ENCODE results near the gene DPYSL3.
A peak's percentile ranks its signal among the peaks of the same experiment; 100 is the strongest.

Gene DPYSL3

DNA sequence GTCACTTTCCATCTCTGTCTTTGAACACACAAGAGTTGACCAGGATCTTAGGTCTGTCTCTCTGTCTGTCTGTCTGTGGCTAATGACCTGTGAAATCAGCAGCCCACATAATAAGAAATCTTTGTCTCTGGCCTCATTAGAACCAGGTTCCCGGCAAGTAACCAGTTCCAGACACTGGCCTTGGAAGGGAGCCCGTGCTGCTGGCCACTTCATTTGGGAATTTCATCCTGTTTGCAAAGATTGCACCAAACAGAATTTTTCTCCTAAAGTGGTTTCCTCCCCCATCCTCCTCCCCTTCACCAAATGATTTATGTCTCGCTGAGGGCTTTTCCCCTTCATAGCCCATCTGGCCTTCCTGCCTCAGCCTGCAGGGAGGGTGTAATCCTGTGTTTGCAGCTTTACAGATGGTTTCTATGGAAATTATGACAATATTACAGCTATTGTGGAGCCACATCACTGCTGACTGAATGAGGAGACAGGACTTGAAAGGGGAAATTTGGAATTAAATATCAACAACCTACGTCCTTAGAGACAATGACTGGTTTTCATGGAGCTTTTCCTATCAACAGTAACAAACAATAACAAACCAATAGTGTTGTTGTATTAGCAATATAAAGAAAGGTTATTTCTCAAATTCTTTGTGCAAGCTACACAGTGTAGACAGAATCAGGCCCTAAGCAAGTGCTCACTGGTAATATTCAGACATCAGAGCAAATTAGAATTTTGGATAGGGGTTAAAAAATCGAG is 25.7 kb downstream of the DPYSL3 start:
- peaks cover 26% of the 10 kb centered on the region for H3K4me1 ChIP-seq (ENCODE audit: control insufficient read depth, insufficient read depth, low read length)
- no peaks in the 10 kb centered on the region for H3K27me3 ChIP-seq (ENCODE audit: control insufficient read depth, insufficient read depth, low read length)
- H3K9ac ChIP-seq (ENCODE audit: low read depth, low read length): peak overlapping the region; percentile 39
- H3K4me3 ChIP-seq (ENCODE audit: low read length): no peak overlapping the region
- no peak overlapping the region for H3K4me2 ChIP-seq (ENCODE audit: low read length)
- no peaks in the 10 kb centered on the region for H3K9me3 ChIP-seq (replicated peaks; ENCODE audit: low read length)
- no peaks in the 10 kb centered on the region for H3K36me3 ChIP-seq (ENCODE audit: insufficient read depth, low read length)

DNA sequence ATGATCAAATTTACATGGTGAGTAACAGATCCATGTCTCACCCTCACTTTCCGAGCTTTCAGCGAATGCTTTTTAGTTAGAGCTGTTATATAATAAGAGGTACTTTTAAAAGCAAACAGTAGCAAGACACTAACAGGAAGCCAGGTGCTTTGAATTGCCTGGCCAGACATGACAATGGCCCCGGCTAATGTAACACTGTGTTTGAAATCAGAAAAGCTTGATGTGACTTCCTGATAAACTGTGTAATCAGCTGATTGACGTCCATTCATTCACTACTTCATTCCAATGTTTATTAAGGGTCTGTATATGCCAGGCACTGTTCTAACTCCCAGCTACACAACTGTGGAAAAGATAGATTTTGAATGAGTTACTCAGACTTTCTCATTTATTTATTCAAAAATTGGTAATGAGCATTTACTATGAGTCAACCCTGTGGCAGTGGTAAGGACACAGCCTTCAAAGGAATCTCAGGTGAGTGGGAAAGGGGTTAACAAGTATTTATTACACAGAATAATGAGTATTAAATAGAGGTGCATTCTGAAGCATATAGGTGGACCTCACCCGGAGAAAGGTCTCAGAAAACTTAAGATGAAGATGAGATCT is 26.6 kb downstream of the DPYSL3 start:
- Histone ChIP-seq H3K4me3 (ENCODE audit: low read length) (no peak overlapping the region), H3K36me3 (ENCODE audit: insufficient read depth, low read length) (no peaks in the 10 kb centered on the region), H3K27me3 (ENCODE audit: control insufficient read depth, insufficient read depth, low read length) (no peaks in the 10 kb centered on the region), H3K4me2 (ENCODE audit: low read length) (no peak overlapping the region), H3K9ac (ENCODE audit: low read depth, low read length) (peak overlapping the region; percentile 39), H3K4me1 (ENCODE audit: control insufficient read depth, insufficient read depth, low read length) (peaks cover 26% of the 10 kb centered on the region), H3K9me3 (replicated peaks; ENCODE audit: low read length) (no peaks in the 10 kb centered on the region)

DNA sequence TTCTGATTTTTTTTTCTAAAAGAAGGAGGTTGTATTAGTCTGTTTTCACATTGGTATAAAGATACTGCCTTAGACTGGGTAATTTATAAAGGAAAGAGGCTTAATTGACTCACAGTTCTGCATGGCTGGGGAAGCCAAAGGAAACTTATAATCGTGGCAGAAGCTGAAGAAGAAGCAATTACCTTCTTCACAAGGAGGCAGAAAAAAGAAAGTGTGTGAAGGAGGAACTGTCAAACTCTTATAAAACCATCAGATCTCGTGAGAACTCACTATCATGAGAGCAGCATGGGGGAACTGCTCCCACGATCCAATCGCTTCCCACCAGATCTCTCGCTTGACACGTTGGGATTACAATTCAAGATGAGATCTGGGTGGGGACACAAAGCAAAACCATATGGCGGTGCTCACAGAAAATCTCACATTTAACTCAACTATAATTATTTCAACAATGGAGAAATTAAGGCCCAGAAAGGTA is 27.1 kb downstream of the DPYSL3 start:
- Histone ChIP-seq H3K4me2 (ENCODE audit: low read length) (no peak overlapping the region), H3K27me3 (ENCODE audit: control insufficient read depth, insufficient read depth, low read length) (no peaks in the 10 kb centered on the region), H3K36me3 (ENCODE audit: insufficient read depth, low read length) (no peaks in the 10 kb centered on the region), H3K4me3 (ENCODE audit: low read length) (no peak overlapping the region), H3K4me1 (ENCODE audit: control insufficient read depth, insufficient read depth, low read length) (peaks cover 26% of the 10 kb centered on the region), H3K9me3 (replicated peaks; ENCODE audit: low read length) (no peaks in the 10 kb centered on the region), H3K9ac (ENCODE audit: low read depth, low read length) (no peak overlapping the region)

DNA sequence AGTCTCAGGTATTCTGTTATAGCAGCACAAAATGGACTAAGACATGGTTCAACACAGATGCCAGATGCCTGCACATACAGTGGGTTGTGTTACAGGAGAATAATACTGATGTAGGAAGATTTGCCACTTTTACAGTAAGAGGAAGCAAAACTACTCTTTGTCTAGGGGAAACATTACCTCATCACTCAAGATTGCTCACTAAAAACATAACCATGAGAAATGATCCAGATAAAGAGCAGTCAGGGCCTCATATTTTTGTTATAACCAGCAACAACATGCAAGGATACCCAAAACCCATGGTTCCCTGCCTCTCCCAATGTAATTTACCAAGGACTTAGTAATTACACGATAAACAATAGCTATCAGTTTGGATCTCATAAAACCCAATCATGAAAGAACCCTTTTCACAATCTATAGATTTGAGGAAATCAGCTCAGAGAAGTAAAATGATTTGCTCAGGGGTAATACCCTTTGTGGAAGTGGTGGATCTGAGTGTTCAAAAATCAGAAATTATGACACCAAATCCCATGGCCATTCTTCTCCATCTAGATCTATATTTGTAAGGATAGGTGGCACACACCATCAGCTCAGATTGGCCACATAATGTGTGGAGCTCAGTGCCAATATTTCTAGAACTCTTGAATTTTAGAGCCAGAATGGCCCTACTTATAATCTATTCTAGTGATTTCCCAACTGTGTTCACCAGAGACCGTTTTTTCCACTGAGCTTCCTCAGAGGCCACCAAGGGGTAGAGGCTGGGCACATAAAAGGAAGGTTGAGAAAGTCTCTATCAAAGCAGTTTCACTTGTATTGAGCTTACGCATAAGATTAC is 27.8 kb downstream of the DPYSL3 start:
- Histone ChIP-seq H3K36me3 (ENCODE audit: insufficient read depth, low read length) (no peaks in the 10 kb centered on the region), H3K27me3 (ENCODE audit: control insufficient read depth, insufficient read depth, low read length) (no peaks in the 10 kb centered on the region), H3K4me2 (ENCODE audit: low read length) (no peak overlapping the region), H3K9ac (ENCODE audit: low read depth, low read length) (no peak overlapping the region), H3K4me1 (ENCODE audit: control insufficient read depth, insufficient read depth, low read length) (peaks cover 26% of the 10 kb centered on the region), H3K4me3 (ENCODE audit: low read length) (no peak overlapping the region), H3K9me3 (replicated peaks; ENCODE audit: low read length) (no peaks in the 10 kb centered on the region)

DNA sequence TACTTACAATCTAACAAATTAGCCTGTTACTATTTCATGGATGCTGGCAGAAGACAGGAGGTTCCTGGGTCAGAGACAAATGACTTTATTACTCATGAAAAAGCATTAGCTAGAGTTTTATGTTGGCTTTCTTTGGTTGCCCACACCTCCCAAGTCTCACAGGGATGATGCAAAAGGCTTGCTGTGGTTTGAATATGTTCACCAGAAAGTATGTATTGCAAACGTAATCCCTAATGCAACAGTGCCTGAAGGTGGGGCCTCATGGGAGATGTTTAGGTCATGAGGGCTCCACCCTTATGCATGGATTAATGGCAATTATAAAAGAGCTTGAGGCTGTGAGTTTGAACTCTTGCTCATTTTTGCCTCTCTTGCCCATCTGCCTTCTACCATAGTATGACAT is 28.5 kb downstream of the DPYSL3 start:
- Histone ChIP-seq H3K27me3 (ENCODE audit: control insufficient read depth, insufficient read depth, low read length) (no peaks in the 10 kb centered on the region), H3K36me3 (ENCODE audit: insufficient read depth, low read length) (no peaks in the 10 kb centered on the region), H3K4me2 (ENCODE audit: low read length) (no peak overlapping the region), H3K9me3 (replicated peaks; ENCODE audit: low read length) (no peaks in the 10 kb centered on the region), H3K4me1 (ENCODE audit: control insufficient read depth, insufficient read depth, low read length) (peaks cover 26% of the 10 kb centered on the region), H3K9ac (ENCODE audit: low read depth, low read length) (no peak overlapping the region), H3K4me3 (ENCODE audit: low read length) (no peak overlapping the region)

DNA sequence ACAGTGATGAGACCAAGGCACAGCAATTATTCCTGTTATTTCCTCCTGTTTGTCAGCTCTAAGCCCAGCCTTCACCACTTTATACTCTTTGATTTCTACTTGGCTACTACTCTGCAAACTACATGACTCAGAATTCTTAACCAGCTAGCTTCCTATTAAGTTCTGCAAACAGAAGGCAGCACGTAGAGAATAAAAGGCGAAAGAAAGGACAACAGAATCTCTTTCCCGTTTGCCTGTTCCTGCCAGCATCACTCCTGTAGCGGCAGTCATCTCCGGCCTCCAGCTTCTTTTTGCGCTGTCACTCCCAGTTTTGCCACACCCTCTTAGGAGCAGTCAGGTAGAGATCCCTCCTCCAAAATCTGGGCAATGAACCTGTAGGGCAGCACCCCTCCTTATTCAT is 29.9 kb downstream of the DPYSL3 start:
- H3K4me2 ChIP-seq (ENCODE audit: low read length): no peak overlapping the region
- H3K4me1 ChIP-seq (ENCODE audit: control insufficient read depth, insufficient read depth, low read length): peaks cover 26% of the 10 kb centered on the region
- no peak overlapping the region for H3K9ac ChIP-seq (ENCODE audit: low read depth, low read length)
- no peaks in the 10 kb centered on the region for H3K36me3 ChIP-seq (ENCODE audit: insufficient read depth, low read length)
- H3K4me3 ChIP-seq (ENCODE audit: low read length): no peak overlapping the region
- no peaks in the 10 kb centered on the region for H3K27me3 ChIP-seq (ENCODE audit: control insufficient read depth, insufficient read depth, low read length)
- no peaks in the 10 kb centered on the region for H3K9me3 ChIP-seq (replicated peaks; ENCODE audit: low read length)

DNA sequence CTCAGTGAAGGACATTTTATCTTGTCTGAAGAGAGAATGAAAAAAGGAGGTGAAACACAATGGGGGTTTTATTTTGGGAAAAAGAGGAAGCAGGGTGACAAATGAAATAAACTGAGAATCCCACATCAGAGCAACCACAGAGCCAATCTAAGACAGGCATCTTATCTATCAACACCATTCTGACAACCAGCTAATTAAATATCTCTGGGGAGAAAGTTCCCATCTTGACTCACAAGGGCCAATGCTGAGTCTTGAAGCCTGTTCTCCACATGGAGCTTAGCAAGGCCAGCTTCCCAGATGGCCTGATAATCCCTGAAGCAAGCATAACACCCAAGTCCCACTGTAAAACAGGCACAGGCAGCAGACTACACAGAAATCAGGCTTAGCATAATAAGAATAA is 30.4 kb downstream of the DPYSL3 start:
- H3K9ac ChIP-seq (ENCODE audit: low read depth, low read length): no peak overlapping the region
- no peaks in the 10 kb centered on the region for H3K27me3 ChIP-seq (ENCODE audit: control insufficient read depth, insufficient read depth, low read length)
- no peak overlapping the region for H3K4me3 ChIP-seq (ENCODE audit: low read length)
- H3K4me1 ChIP-seq (ENCODE audit: control insufficient read depth, insufficient read depth, low read length): peaks cover 22% of the 10 kb centered on the region
- H3K36me3 ChIP-seq (ENCODE audit: insufficient read depth, low read length): no peaks in the 10 kb centered on the region
- no peak overlapping the region for H3K4me2 ChIP-seq (ENCODE audit: low read length)
- no peaks in the 10 kb centered on the region for H3K9me3 ChIP-seq (replicated peaks; ENCODE audit: low read length)

DNA sequence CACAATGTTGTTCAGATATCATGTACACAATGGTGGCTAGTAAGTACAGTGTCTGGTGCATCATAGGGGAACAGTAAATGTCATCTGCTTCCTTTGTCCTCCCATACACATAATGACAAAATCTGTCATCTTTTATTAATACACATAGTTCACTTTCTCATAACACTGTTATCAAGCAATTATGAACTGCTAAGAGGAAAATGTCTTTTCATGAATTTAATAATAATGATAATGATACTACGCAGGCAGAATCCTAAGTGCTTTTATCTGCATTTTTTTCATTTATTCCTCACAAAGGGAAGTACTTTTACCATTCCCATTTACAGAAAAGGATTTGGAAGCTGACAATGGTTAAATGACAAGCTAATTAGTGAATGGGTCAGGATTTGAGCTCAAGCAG is 35.7 kb downstream of the DPYSL3 start:
- Histone ChIP-seq H3K27me3 (ENCODE audit: control insufficient read depth, insufficient read depth, low read length) (no peaks in the 10 kb centered on the region), H3K9ac (ENCODE audit: low read depth, low read length) (no peak overlapping the region), H3K9me3 (replicated peaks; ENCODE audit: low read length) (no peaks in the 10 kb centered on the region), H3K4me3 (ENCODE audit: low read length) (no peak overlapping the region), H3K4me1 (ENCODE audit: control insufficient read depth, insufficient read depth, low read length) (no peaks in the 10 kb centered on the region), H3K36me3 (ENCODE audit: insufficient read depth, low read length) (no peaks in the 10 kb centered on the region), H3K4me2 (ENCODE audit: low read length) (no peak overlapping the region)

DNA sequence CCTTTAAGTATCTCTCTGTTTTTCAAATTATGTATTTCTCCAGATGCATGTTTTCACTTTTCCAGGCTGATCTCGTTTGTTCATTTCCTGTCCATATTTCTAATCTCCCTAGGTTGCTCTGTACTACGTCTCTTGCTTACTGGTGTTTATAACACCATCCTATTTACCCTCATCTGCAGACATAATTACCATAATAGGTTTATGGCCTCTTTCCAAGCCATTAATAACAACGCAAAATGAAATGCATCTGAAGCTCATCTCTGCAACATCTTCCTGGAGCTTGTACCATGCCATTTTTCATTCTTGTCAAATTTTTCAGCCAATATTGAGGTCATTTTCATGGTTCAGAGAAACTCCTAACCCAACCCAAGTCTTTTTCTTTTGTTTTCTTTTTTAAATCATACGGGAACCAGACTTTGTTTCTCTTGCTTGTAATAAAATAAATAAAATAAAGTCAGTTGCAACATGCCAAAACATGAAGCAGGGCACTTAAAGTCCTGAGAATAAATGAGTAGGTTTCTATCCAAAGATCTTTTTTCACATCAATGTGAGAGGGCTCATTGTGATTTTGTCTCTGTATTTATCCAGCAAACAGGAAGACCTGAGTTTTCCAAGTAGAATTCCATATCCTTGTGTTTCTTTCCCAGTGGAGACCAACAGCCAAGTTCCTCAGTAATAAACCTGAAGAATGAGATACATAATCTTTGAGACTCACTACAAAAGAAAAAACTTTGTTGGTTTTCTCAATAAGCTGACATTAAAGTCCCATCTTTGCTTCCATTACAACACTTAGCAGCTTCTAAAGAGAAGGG is 37.0 kb downstream of the DPYSL3 start:
- Histone ChIP-seq H3K4me1 (ENCODE audit: control insufficient read depth, insufficient read depth, low read length) (no peaks in the 10 kb centered on the region), H3K9me3 (replicated peaks; ENCODE audit: low read length) (no peaks in the 10 kb centered on the region), H3K4me3 (ENCODE audit: low read length) (no peak overlapping the region), H3K27me3 (ENCODE audit: control insufficient read depth, insufficient read depth, low read length) (no peaks in the 10 kb centered on the region), H3K36me3 (ENCODE audit: insufficient read depth, low read length) (no peaks in the 10 kb centered on the region), H3K9ac (ENCODE audit: low read depth, low read length) (no peak overlapping the region), H3K4me2 (ENCODE audit: low read length) (no peak overlapping the region)

DNA sequence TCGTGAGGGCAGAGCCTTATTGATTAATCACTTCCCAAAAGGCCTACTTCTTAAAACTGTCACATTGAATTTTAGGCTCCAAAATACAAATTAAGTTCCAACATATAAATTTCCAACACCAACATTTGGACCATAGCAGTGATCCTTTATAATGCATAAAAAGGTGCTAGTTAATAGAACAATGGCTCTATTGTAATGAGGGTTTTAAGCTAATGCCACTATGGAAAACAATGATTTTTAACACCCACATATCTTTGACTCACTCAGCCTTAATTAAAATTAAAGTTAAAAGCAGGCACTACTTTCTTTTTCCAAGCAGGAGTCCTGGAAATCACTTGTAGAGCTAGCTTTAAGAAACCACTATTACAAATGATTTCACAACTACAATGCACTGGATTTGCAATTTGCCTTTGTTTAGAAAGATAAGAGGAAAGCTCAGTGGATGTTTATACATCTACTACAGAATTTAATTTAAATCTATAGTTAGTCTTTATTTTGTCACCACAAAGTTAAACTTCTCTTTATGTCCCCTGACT is 41.8 kb downstream of the DPYSL3 start:
- no peaks in the 10 kb centered on the region for H3K9me3 ChIP-seq (replicated peaks; ENCODE audit: low read length)
- H3K4me1 ChIP-seq (ENCODE audit: control insufficient read depth, insufficient read depth, low read length): no peaks in the 10 kb centered on the region
- no peak overlapping the region for H3K4me3 ChIP-seq (ENCODE audit: low read length)
- no peaks in the 10 kb centered on the region for H3K27me3 ChIP-seq (ENCODE audit: control insufficient read depth, insufficient read depth, low read length)
- no peak overlapping the region for H3K9ac ChIP-seq (ENCODE audit: low read depth, low read length)
- no peak overlapping the region for H3K4me2 ChIP-seq (ENCODE audit: low read length)
- no peaks in the 10 kb centered on the region for H3K36me3 ChIP-seq (ENCODE audit: insufficient read depth, low read length)
